ENCODE data around the gene EML1. TPM values are rescaled to one million over a fixed set of nuclear protein-coding genes. Genes with fewer than 3 reads are reported as not detected.
"Not testable (repeated sequence)": the region's sequence is repeated elsewhere in the genome, so short reads cannot be mapped to it uniquely, and the experiment has no call there.

EML1 gene
- total RNA-seq, 4 donors from 2014 or later, result 12.5 to 19.1 (median 16.6) TPM

- DNase-seq (no peak), ATAC-seq (no peak)
- Histone ChIP-seq H3K27ac (no peak overlapping the region), H3K36me3 (peaks cover 0 to 19% of the 10 kb centered on the region in 2 donors), H3K4me3 (no peak overlapping the region), H3K9me3 (no peaks in the 10 kb centered on the region), H3K4me1 (peaks cover 9 to 10% of the 10 kb centered on the region in 2 donors), H3K27me3 (no peaks in the 10 kb centered on the region)
- intact Hi-C loops (cut with DNase I; ENCODE audit: low total_unique reads), result no loop called here
- in situ Hi-C loops (cut with MboI; ENCODE audit: low sequenced_read_pairs in 4 of 4), result no loop called here
- TF ChIP-seq POLR2A (IDR thresholded peaks at IDR 0.05), result no peak
- TF ChIP-seq CTCF (IDR thresholded peaks at IDR 0.05 in 4 of 5, conservative IDR thresholded peaks at IDR 0.05 in 1 of 5), result no peak
These were observed 151.0 kb downstream of the EML1 start for GRCh38 chr14:99944241-99944651.

GRCh38 chr14:99945732-99946651 lies 152.8 kb downstream of the EML1 start:
- intact Hi-C loops (cut with DNase I; ENCODE audit: low total_unique reads), result no loop called here
- ATAC-seq (no peak), DNase-seq (no peak)
- Histone ChIP-seq H3K9me3 (no peaks in the 10 kb centered on the region), H3K4me3 (peak overlapping the region in 1 of 4 donors; percentile 23), H3K4me1 (peaks cover 9 to 10% of the 10 kb centered on the region in 2 donors), H3K36me3 (peaks cover 0 to 2% of the 10 kb centered on the region in 2 donors), H3K27me3 (peaks cover 3 to 9% (median 8%) of the 10 kb centered on the region in 3 donors), H3K27ac (no peak overlapping the region)
- TF ChIP-seq POLR2A (IDR thresholded peaks at IDR 0.05), result no peak
- no peak for TF ChIP-seq CTCF (IDR thresholded peaks at IDR 0.05 in 4 of 5, conservative IDR thresholded peaks at IDR 0.05 in 1 of 5)
- in situ Hi-C loops (cut with MboI; ENCODE audit: low sequenced_read_pairs in 4 of 4), result no loop called here

GRCh38 chr14:99946652-99947489 lies 153.7 kb downstream of the EML1 start:
- Histone ChIP-seq H3K36me3 (no peaks in the 10 kb centered on the region), H3K4me3 (peak overlapping the region in 1 of 4 donors; percentile 23), H3K27me3 (peaks cover 8 to 14% (median 13%) of the 10 kb centered on the region in 3 donors), H3K27ac (no peak overlapping the region), H3K4me1 (peaks cover 9 to 10% of the 10 kb centered on the region in 2 donors), H3K9me3 (no peaks in the 10 kb centered on the region)
- intact Hi-C loops (cut with DNase I; ENCODE audit: low total_unique reads), result no loop called here
- no peak for DNase-seq
- peak in 1 of 2 donors; percentile 52 for ATAC-seq
- in situ Hi-C loops (cut with MboI; ENCODE audit: low sequenced_read_pairs in 4 of 4), result no loop called here
- TF ChIP-seq CTCF (IDR thresholded peaks at IDR 0.05 in 4 of 5, conservative IDR thresholded peaks at IDR 0.05 in 1 of 5), result peak; percentile 47 to 89 (median 69)
- TF ChIP-seq POLR2A (IDR thresholded peaks at IDR 0.05), result no peak

GRCh38 chr14:99947695-99948094 lies 154.5 kb downstream of the EML1 start:
- Histone ChIP-seq H3K36me3 (no peaks in the 10 kb centered on the region), H3K4me3 (no peak overlapping the region), H3K27ac (no peak overlapping the region), H3K27me3 (peaks cover 8 to 14% (median 13%) of the 10 kb centered on the region in 3 donors), H3K9me3 (no peaks in the 10 kb centered on the region), H3K4me1 (peaks cover 9 to 10% of the 10 kb centered on the region in 2 donors)
- in situ Hi-C loops (cut with MboI; ENCODE audit: low sequenced_read_pairs in 4 of 4) (no loop called here), intact Hi-C loops (cut with DNase I; ENCODE audit: low total_unique reads) (no loop called here)
- ATAC-seq, result peak in 1 of 2 donors; percentile 47
- TF ChIP-seq POLR2A (IDR thresholded peaks at IDR 0.05) (no peak), CTCF (IDR thresholded peaks at IDR 0.05 in 4 of 5, conservative IDR thresholded peaks at IDR 0.05 in 1 of 5) (no peak)
- peak in 1 of 2 donors; percentile 24 for DNase-seq

GRCh38 chr14:99949011-99949732 lies 156.0 kb downstream of the EML1 start:
- intact Hi-C loops (cut with DNase I; ENCODE audit: low total_unique reads); H3K36me3 ChIP-seq; in situ Hi-C loops (cut with MboI; ENCODE audit: low sequenced_read_pairs in 4 of 4); H3K4me3 ChIP-seq; H3K27ac ChIP-seq; H3K9me3 ChIP-seq: not testable (repeated sequence)
- H3K4me1 ChIP-seq, result peaks cover 9 to 10% of the 10 kb centered on the region in 2 donors
- H3K27me3 ChIP-seq, result peaks cover 8 to 14% (median 13%) of the 10 kb centered on the region in 3 donors
- DNase-seq, result peak in 1 of 2 donors; percentile 23
- peak in 1 of 2 donors; percentile 47 for ATAC-seq

Data from gastrocnemius medialis (tissue), 4 donors.